IMR-90 (cell line): ENCODE results near the gene RHO. TPM values are rescaled to one million over a fixed set of nuclear protein-coding genes. Genes with fewer than 3 reads are reported as not detected.
"Not testable (repeated sequence)": the region's sequence is repeated elsewhere in the genome, so short reads cannot be mapped to it uniquely, and the experiment has no call there.

ENCODE experiments used
- ATAC-seq: fragments of 200-7000 bp; cut with Tn5 transposase; 2 replicates; pipeline ENCODE4 v1.9.1; 2020; ENCODE audit warnings: low read depth, mild to moderate bottlenecking, moderate library complexity
- BruUV-seq: library from RNA; stranded (reverse); fragments of 400-500 nt; replicated peaks from 2 replicates; lab custom pipeline; 2021; lab: Mats Ljungman, UMichigan
- CTCF ChIA-PET: fragments of 300-600 bp; formaldehyde crosslinking; extraction: SDS; loops from one replicate; lab custom pipeline; 2021; ENCODE audit warnings: antibody characterized with exemption; lab: Yijun Ruan, JAX
- POLR2A ChIA-PET: fragments of 300-600 bp; sonication (Branson Sonifier 250); formaldehyde crosslinking; loops from one replicate; lab custom pipeline; 2022; ENCODE audit warnings: antibody characterized with exemption; ENCODE audit not compliant: unreplicated experiment; lab: Charles Lee
- DNase-seq: peaks from one replicate; pipeline ENCODE4 v3.0.0; 2013
- H2AFZ ChIP-seq: replicated peaks from 2 replicates; pipeline ENCODE3; 2013; ENCODE audit warnings: low read length, mild to moderate bottlenecking; ENCODE audit not compliant: poor library complexity
- H2AK5ac ChIP-seq: 2 replicates; pipeline ENCODE4 v1.6.1; 2013; ENCODE audit warnings: low read depth, low read length, inconsistent platforms
- H2AK9ac ChIP-seq: replicated peaks from 2 replicates; pipeline ENCODE3; 2013; ENCODE audit warnings: mild to moderate bottlenecking, low read depth, low read length, moderate library complexity; ENCODE audit not compliant: poor library complexity
- H2BK120ac ChIP-seq: 2 replicates; pipeline ENCODE4 v1.6.1; 2013; ENCODE audit warnings: low read depth, low read length, inconsistent platforms
- H2BK15ac ChIP-seq: 3 replicates; pipeline ENCODE4 v1.6.1; 2013; ENCODE audit warnings: low read depth, low read length, inconsistent platforms
- H2BK20ac ChIP-seq: 2 replicates; pipeline ENCODE4 v1.6.1; 2013; ENCODE audit warnings: low read depth, mild to moderate bottlenecking, inconsistent platforms, low read length, moderate library complexity
- H2BK5ac ChIP-seq: 2 replicates; pipeline ENCODE4 v1.6.1; 2013; ENCODE audit warnings: mild to moderate bottlenecking, low read depth, low read length, inconsistent platforms; ENCODE audit not compliant: poor library complexity, severe bottlenecking
- H3K14ac ChIP-seq: replicated peaks from 2 replicates; pipeline ENCODE4 v1.6.1; 2013; ENCODE audit warnings: low read depth, low read length, inconsistent platforms
- H3K18ac ChIP-seq: 2 replicates; pipeline ENCODE4 v1.6.1; 2013; ENCODE audit warnings: low read depth, low read length, control low read depth
- H3K23ac ChIP-seq: 2 replicates; pipeline ENCODE4 v1.6.1; 2013; ENCODE audit warnings: low read depth, low read length, inconsistent platforms
- H3K27ac ChIP-seq: 2 replicates; pipeline ENCODE4 v1.5.1; 2013; ENCODE audit warnings: mild to moderate bottlenecking, control low read depth, low read length; ENCODE audit not compliant: insufficient read depth
- H3K27me3 ChIP-seq: 2 replicates; pipeline ENCODE4 v1.6.1; 2013; ENCODE audit warnings: low read length; ENCODE audit not compliant: control insufficient read depth, insufficient read depth
- H3K36me3 ChIP-seq: 2 replicates; pipeline ENCODE4 v1.6.1; 2013; ENCODE audit warnings: low read length, mixed read lengths; ENCODE audit not compliant: control insufficient read depth, insufficient read depth
- H3K4ac ChIP-seq: 2 replicates; pipeline ENCODE4 v1.6.1; 2013; ENCODE audit warnings: low read depth, low read length, inconsistent platforms
- H3K4me1 ChIP-seq: 2 replicates; pipeline ENCODE4 v1.6.1; 2013; ENCODE audit warnings: low read length, mixed read lengths; ENCODE audit not compliant: control insufficient read depth, insufficient read depth
- H3K4me2 ChIP-seq: 2 replicates; pipeline ENCODE4 v1.6.1; 2013; ENCODE audit warnings: low read depth, mild to moderate bottlenecking, control low read depth, low read length, moderate library complexity
- H3K4me3 ChIP-seq: 2 replicates; pipeline ENCODE4 v1.5.1; 2013; ENCODE audit warnings: low read depth, mild to moderate bottlenecking, control low read depth, low read length, moderate library complexity; ENCODE audit not compliant: insufficient read depth
- H3K56ac ChIP-seq: 2 replicates; pipeline ENCODE4 v1.6.1; 2013; ENCODE audit warnings: low read length, inconsistent platforms; ENCODE audit not compliant: insufficient read depth; ENCODE audit errors: extremely low read depth
- H3K79me1 ChIP-seq, 2 experiments: 2 replicates each; pipeline ENCODE4 v1.6.1; 2013; ENCODE audit warnings: low read length in 2 of 2, inconsistent platforms in 1 of 2, low read depth in 1 of 2
- H3K9ac ChIP-seq: 2 replicates; pipeline ENCODE4 v1.6.1; 2013; ENCODE audit warnings: low read depth, low read length, control low read depth
- H3K9me1 ChIP-seq: 2 replicates; pipeline ENCODE4 v1.6.1; 2013; ENCODE audit warnings: low read length, inconsistent platforms; ENCODE audit not compliant: insufficient read depth
- H3K9me3 ChIP-seq: 2 replicates; pipeline ENCODE4 v1.6.1; 2013; ENCODE audit warnings: low read length; ENCODE audit not compliant: control insufficient read depth, insufficient read depth
- H4K20me1 ChIP-seq: 2 replicates; pipeline ENCODE4 v1.6.1; 2013; ENCODE audit warnings: low read length, inconsistent platforms; ENCODE audit not compliant: insufficient read depth
- H4K5ac ChIP-seq: 2 replicates; pipeline ENCODE4 v1.6.1; 2013; ENCODE audit warnings: mild to moderate bottlenecking, low read depth, low read length, control low read depth
- H4K8ac ChIP-seq, 2 experiments: 2 replicates each; pipeline ENCODE4 v1.6.1; 2013; ENCODE audit warnings: low read depth in 2 of 2, low read length in 2 of 2, control low read depth in 1 of 2, inconsistent platforms in 1 of 2
- H4K91ac ChIP-seq: 2 replicates; pipeline ENCODE4 v1.6.1; 2013; ENCODE audit warnings: low read depth, low read length, inconsistent platforms; ENCODE audit not compliant: insufficient read depth
- WGBS, 2 experiments: methylation state at CpG; one replicate each; pipeline versions ENCODE4 v1.1.5 to v1.1.7; 2013; ENCODE audit warnings: missing lambda C conversion rate in 2 of 2; ENCODE audit not compliant: insufficient read length in 1 of 2; ENCODE audit errors: extremely low coverage in 2 of 2; 5-methylcytosine and 5-hydroxymethylcytosine counted together
- dilution Hi-C: fragments of 300-500 bp; cut with HindIII; formaldehyde crosslinking; loops from one replicate; pipeline ENCODE4 v1.14.3; 2018; ENCODE audit warnings: low sequenced_read_pairs; ENCODE audit not compliant: unreplicated experiment
- in situ Hi-C: fragments of 300-500 bp; cut with MboI; formaldehyde crosslinking; loops from 3 replicates; pipeline ENCODE4 v1.14.3; 2019; ENCODE audit warnings: low sequenced_read_pairs, inconsistent platforms, mixed read lengths
- intact Hi-C: fragments of 100-400 bp; cut with micrococcal nuclease; formaldehyde crosslinking; loops from 2 replicates; pipeline ENCODE4 v1.10.0; 2022
- polyA plus RNA-seq, 3 experiments: library from polyadenylated mRNA; depleted of rRNA; stranded (reverse); fragments of >200 nt; gene quantifications; 2 replicates each; pipeline ENCODE4 v1.2.3, GENCODE V29; 2012; ENCODE audit warnings: low replicate concordance in 1 of 3
- total RNA-seq: library from RNA; depleted of rRNA; stranded (reverse); fragments of >200 nt; gene quantifications from 2 replicates; pipeline ENCODE4 v1.2.3, GENCODE V29; 2012

Gene RHO
- total and polyA plus RNA-seq, 2 of the 4 experiments (the other 2 are of a cell fraction), result not detected

- H2AFZ ChIP-seq, H3K27me3 ChIP-seq, H3K9me3 ChIP-seq, intact Hi-C loops, POLR2A ChIA-PET, H4K20me1 ChIP-seq, H3K36me3 ChIP-seq, dilution Hi-C loops, BruUV-seq, H3K4me3 ChIP-seq: not testable (repeated sequence)
- H3K4me1 ChIP-seq, result peaks cover 41% of the 10 kb centered on the region
- ATAC-seq, result peak; percentile 2
- peak overlapping the region; percentile 13 for H2AK9ac ChIP-seq
- H2BK5ac ChIP-seq, result peak overlapping the region; percentile 97
- in situ Hi-C loops, result loop anchor here (5.0 kb wide), 3 partner anchors 108 to 433 kb away; no protein-coding TSS in a partner anchor
- peak overlapping the region; percentile 99 for H2AK5ac ChIP-seq
- peak overlapping the region; percentile 92 for H3K27ac ChIP-seq
- peaks cover 2 to 46% of the 10 kb centered on the region in 2 experiments; a peak in 2 of 4 replicates for H3K79me1 ChIP-seq
- H3K18ac ChIP-seq, result peak overlapping the region; percentile 97
- peak overlapping the region; percentile 53 to 81 for H4K8ac ChIP-seq
- peak overlapping the region; percentile 52; the same call in 1 of the 2 replicates for H3K9ac ChIP-seq
- 45% methylated on average over 3 of the region's 5 CpGs; no CpG with 5 or more reads in 1 of the 2 experiments for WGBS, 2 experiments
- peak overlapping the region; percentile 92 for H4K91ac ChIP-seq
- peak overlapping the region; percentile 74 for H3K4ac ChIP-seq
- H2BK15ac ChIP-seq, result peak overlapping the region; percentile 93
- peak overlapping the region; percentile 83 for H2BK120ac ChIP-seq
- H2BK20ac ChIP-seq, result peak overlapping the region; percentile 78
- CTCF ChIA-PET, result interaction anchor here (1.2 kb wide), 1 partner anchor 53 kb away, joined by 4 read pairs; no protein-coding TSS in a partner anchor
- peak; percentile 27 for DNase-seq
- H4K5ac ChIP-seq, result peak overlapping the region; percentile 88
- H3K56ac ChIP-seq, result peak overlapping the region; percentile 85
- peak overlapping the region; percentile 57 for H3K14ac ChIP-seq
- H3K9me1 ChIP-seq, result peaks cover 29% of the 10 kb centered on the region
- H3K4me2 ChIP-seq, result peak overlapping the region; percentile 52
- H3K23ac ChIP-seq, result peak overlapping the region; percentile 57; the same call in 1 of the 2 replicates
Measured at GRCh38 chr3:129494499-129494898, 33.9 kb upstream of the RHO start.
